ENCODE results near the gene CHST8. TPM values are rescaled to one million over a fixed set of nuclear protein-coding genes. Genes with fewer than 3 reads are reported as not detected.
A peak's percentile ranks its signal among the peaks of the same experiment; 100 is the strongest.

Gene CHST8
- total RNA-seq, 1 donor from 2014 or later, result not detected

GRCh38 chr19:33640773-33641172, 19.0 kb downstream of the CHST8 start:
- Histone ChIP-seq H3K4me3 (no peak overlapping the region), H3K27me3 (no peaks in the 10 kb centered on the region), H3K4me1 (no peaks in the 10 kb centered on the region), H3K27ac (no peak overlapping the region), H3K36me3 (no peaks in the 10 kb centered on the region), H3K9me3 (no peaks in the 10 kb centered on the region)
- no peak for TF ChIP-seq CTCF (IDR thresholded peaks at IDR 0.05)
- intact Hi-C loops (cut with DNase I), result no loop called here
- DNase-seq (ENCODE audit: low spot score in 2 of 2), result peak in 1 of 2 donors; percentile 41

GRCh38 chr19:33641261-33641660, 19.5 kb downstream of the CHST8 start:
- DNase-seq (ENCODE audit: low spot score in 2 of 2), result peak in 1 of 2 donors; percentile 40
- TF ChIP-seq CTCF (IDR thresholded peaks at IDR 0.05), result no peak
- no peak overlapping the region for H3K4me3 ChIP-seq
- no peak overlapping the region for H3K27ac ChIP-seq
- H3K4me1 ChIP-seq, result no peaks in the 10 kb centered on the region
- H3K36me3 ChIP-seq, result no peaks in the 10 kb centered on the region
- no peaks in the 10 kb centered on the region for H3K27me3 ChIP-seq
- H3K9me3 ChIP-seq, result no peaks in the 10 kb centered on the region
- intact Hi-C loops (cut with DNase I), result no loop called here

GRCh38 chr19:33641956-33642498, 20.3 kb downstream of the CHST8 start:
- H3K4me3 ChIP-seq, result no peak overlapping the region
- no peak overlapping the region for H3K27ac ChIP-seq
- no peaks in the 10 kb centered on the region for H3K36me3 ChIP-seq
- intact Hi-C loops (cut with DNase I), result no loop called here
- peak in 1 of 2 donors; percentile 46 for DNase-seq (ENCODE audit: low spot score in 2 of 2)
- H3K9me3 ChIP-seq, result no peaks in the 10 kb centered on the region
- H3K27me3 ChIP-seq, result no peaks in the 10 kb centered on the region
- no peak for TF ChIP-seq CTCF (IDR thresholded peaks at IDR 0.05)
- no peaks in the 10 kb centered on the region for H3K4me1 ChIP-seq

GRCh38 chr19:33644284-33644836, 22.6 kb downstream of the CHST8 start:
- Histone ChIP-seq H3K4me3 (no peak overlapping the region), H3K9me3 (no peaks in the 10 kb centered on the region), H3K36me3 (no peaks in the 10 kb centered on the region), H3K27me3 (no peaks in the 10 kb centered on the region), H3K4me1 (no peaks in the 10 kb centered on the region), H3K27ac (no peak overlapping the region)
- DNase-seq (ENCODE audit: low spot score in 2 of 2), result peak in 1 of 2 donors; percentile 21
- intact Hi-C loops (cut with DNase I), result no loop called here
- no peak for TF ChIP-seq CTCF (IDR thresholded peaks at IDR 0.05)

- no peak for TF ChIP-seq CTCF (IDR thresholded peaks at IDR 0.05)
- intact Hi-C loops (cut with DNase I), result no loop called here
Observed at GRCh38 chr19:33646306-33646705, 24.6 kb downstream of the CHST8 start.

More at GRCh38 chr19:33646306-33646705, 24.6 kb downstream of the CHST8 start:
- DNase-seq (ENCODE audit: low spot score in 2 of 2), result peak in 1 of 2 donors; percentile 13
- no peak overlapping the region for H3K27ac ChIP-seq
- H3K4me1 ChIP-seq, result no peaks in the 10 kb centered on the region
- no peaks in the 10 kb centered on the region for H3K36me3 ChIP-seq
- H3K4me3 ChIP-seq, result no peak overlapping the region
- no peaks in the 10 kb centered on the region for H3K9me3 ChIP-seq
- no peaks in the 10 kb centered on the region for H3K27me3 ChIP-seq
